IPS DF 19.7 (cell line): ENCODE measurements around the gene SLC25A21.
"Not testable (repeated sequence)": the region's sequence is repeated elsewhere in the genome, so short reads cannot be mapped to it uniquely, and the experiment has no call there.

Source experiments
- DNase-seq: peaks from one replicate; pipeline ENCODE4 v3.0.0-alpha.2; 2013; ENCODE audit warnings: low read depth, low spot score

Gene SLC25A21

DNA sequence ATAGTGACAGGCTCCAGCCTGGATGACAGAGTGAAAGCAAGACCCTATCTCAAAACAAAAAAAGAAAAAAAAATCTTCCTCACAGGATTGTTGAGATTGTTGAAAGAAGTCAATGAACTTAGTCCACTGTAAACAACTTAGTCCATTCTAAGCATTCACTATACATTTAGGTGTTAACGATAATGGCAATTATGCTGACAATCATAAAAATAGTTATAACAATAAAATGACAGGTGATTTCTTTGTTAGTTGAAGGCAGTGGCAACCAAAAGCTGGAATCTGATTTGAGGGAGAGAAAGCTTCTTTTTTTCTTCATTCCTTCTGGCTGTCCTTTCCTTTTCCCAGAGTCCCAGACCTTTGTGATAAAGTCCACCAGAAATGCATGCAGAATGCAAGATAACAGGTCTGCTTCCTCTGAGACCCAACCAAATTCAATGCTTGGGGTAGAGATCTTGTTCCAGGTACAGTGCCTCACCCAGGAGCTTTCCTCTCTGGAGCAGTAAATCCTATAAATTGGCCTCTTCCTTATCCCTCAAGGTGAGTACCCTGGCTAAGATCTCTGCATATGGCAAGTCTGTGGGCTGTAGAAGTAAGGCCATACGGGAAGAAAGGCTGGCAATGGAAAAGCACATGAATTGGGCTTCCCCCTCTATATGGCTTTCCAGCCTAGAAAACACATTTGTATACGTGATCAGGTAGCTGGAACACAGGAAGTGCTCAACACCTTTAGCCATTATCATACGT lies 458.3 kb downstream of the SLC25A21 start:
- DNase-seq: no peak

DNA sequence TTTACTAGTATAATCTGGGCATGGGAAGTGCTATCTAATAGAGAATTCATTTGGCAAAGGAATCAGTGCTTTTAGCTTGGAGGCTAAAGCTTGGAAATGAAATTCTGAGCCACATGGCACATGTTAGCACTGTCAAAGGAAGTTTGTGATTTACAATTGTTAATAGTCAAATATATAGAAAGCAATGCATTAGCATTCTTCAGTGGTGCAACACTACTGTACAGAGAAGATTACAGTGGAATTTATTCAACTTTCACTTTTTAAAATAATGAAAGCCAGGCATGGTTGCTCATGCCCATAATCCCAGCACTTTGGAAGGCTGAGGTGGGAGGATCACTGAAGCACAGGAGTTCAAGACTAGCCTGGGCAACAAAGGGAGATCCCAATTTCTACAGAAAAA lies 464.8 kb downstream of the SLC25A21 start:
- DNase-seq: no peak

DNA sequence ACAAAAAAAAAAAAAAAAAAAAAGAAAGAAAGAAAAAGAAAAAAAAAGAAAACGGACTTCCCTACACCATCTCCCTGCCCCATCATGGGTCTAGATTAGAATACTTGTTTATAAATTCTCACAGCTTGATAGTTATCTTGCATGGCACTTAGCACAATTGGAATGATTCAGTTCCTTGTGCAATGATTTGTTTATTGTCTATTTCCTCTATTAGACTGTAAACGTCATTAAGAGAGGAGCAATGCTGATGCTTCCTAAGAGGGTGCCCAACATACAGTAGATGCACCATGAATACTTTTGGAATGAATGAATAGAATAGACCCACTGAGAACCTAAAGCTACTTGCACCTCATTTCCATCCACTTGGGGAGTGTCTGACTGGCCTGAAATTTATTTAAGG lies 469.9 kb downstream of the SLC25A21 start:
- DNase-seq: no peak

DNA sequence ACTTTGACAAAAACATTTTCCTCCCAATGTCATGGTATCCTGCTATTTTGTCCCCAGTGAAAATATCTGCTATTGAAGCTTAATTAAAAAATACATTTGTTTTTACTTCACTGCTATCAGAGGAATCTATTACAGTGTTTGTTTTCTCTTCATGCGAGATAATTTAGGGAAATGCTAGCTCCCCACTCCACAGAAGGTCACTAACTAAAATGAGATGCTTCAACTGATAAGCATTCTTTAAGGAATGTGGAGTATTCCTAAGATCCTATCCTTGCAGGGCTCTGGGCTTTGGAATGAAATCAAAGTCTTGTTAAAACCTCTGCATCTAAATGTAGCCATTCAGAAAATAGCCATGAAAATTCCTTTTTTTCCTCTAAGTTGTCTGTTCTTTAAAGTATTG lies 471.3 kb downstream of the SLC25A21 start:
- DNase-seq: no peak

DNA sequence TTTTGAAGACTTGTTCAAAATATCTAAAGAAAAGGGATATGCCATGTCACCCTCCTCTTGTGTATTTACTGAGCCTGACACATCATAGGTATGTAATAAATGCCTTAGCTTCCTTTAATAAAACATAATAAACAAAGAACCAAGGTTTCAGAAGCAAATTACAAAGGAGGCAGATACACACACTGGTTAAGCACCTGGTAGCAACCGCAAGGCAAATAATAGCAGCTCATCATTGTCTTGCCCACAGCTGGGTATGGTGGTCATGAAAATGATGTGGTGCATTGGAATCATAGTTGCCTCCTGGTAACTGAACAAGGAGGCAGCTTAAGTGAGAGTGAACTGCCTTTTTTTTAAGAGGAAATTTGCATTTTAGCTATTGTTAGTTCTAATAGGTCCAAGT lies 471.8 kb downstream of the SLC25A21 start:
- DNase-seq: no peak

DNA sequence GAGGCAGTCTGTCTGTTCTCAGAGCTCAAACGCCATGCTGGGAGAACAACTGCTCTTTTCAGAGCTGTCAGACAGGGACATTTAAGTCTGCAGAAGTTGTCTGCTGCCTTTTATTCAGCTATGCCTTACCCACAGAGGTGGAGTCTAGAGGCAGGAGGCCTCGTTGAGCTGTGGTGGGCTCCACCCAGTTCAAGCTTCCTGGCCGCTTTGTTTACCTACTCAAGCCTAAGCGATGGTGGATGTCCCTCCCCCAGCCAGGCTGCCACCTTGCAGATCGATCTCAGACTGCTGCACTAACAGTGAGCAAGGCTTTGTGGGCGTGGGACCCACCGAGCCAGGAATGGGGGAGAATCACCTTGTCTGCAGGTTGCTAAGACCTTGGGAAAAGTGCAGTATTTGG lies 473.0 kb downstream of the SLC25A21 start:
- not testable (repeated sequence) for DNase-seq

DNA sequence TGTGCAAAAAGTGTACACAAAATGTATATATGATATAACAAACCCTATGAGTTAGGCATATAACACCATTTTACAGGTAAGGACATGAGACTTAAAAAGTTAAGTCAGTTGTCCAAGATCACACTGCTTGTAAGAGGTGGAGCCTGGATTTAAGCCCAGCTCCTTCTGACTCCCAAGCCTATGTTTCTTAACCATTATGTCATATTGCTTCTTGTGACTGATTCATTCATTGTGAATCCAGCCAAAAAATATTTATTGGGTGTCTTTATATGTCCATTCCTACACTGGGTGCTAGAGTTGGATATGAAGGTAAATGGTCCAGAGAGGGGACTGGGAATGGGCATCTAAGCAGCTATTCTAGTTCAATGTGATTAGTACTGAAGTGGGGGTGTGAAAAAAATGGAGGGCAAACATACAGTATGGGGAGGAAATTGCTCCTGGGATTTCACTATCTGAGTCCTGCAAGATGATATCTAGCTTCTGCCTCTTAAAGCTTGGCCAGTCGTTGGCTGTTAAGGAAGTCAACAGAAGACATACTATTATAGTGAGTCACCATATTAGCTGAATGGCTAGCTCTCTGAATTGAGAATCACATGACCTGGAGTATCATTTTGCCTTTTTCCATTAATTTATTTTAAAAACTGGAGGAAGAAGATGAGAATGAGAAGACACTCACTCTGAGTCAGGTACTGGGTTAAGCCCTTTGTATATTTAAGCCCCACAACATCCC lies 481.9 kb downstream of the SLC25A21 start:
- DNase-seq: no peak

DNA sequence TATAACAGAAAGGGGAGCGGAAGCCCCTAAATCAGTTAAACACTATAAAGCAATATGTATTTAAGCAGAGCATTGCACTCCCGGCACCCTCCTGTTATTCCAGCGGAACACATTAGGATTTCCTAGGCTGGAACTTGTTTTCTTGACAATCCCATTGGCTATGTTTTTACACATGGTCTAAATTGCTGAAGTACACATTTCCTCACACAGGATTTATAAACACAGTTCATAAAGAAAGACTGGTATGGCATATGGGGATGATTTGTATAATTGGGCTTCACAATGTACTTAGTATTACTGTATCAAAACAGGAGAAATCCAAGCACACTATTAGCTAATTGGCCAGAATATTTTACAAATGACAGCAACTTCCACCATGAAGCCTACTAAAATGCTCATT lies 487.5 kb downstream of the SLC25A21 start:
- DNase-seq: no peak

DNA sequence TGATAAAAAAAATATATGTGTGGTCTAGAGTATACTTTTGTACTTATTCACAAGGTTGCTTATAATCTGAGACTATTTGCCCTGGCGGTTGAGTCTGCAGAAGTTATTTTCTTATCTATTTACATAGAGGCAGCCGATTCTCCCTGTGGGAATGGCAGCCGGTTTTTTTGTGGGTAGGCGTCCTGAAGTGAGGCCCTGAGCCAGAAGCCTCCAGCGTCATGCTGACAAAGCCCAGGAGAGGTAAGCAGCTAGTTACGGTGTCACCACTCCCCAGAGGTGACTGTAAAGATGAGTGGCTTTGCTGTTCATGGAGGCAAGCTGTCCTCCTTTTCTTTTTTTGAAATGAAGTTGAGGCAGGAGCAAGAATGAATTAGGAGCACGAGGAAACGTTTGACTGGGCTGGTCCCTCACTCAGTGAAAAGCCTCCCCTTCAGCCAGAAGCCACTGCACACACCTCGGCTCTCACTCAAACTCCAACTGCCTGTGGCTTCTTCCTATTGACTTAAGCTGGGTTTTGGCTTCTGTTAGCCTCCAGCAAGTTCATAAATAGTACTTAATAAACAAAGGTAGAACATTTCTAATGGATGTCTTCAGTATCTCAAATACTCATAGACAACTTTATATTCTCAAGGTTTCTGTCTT lies 489.2 kb downstream of the SLC25A21 start:
- no peak for DNase-seq

DNA sequence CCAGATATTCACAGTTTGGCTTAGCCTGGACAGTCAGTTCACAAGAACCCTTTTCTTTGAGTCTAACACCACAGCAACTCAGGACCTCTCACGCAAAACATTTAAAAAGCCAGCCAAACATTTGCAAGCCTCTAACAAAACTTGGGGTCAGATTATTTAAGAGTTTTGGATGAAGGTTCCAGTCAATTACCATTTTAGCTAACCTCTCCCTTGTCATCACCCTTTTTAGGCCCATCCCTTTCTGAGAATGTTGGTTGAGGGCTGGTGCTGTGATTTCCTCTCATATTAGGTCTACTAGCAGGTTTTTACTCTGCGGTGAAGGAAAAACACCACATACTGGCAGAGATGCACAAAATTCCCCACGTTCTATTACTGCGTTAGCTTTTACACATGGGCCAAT lies 490.1 kb downstream of the SLC25A21 start:
- DNase-seq: no peak

DNA sequence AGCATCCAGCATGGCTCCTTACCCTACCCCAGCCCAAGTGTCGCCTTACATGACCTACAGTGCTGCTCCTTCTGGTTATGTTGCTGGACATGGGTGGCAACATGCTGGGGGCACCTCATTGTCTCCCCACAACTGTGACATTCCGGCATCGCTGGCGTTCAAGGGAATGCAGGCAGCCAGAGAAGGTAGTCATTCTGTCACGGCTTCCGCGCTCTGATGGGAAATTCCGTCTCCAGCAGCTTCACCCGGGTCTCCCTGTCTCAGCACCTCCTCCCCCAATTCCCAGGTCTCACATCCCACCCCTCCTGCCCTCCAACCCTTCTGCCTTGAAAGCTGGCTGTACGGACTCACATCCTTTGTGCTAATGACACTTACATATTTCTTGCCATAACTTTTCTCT lies 496.2 kb downstream of the SLC25A21 start:
- DNase-seq: no peak

DNA sequence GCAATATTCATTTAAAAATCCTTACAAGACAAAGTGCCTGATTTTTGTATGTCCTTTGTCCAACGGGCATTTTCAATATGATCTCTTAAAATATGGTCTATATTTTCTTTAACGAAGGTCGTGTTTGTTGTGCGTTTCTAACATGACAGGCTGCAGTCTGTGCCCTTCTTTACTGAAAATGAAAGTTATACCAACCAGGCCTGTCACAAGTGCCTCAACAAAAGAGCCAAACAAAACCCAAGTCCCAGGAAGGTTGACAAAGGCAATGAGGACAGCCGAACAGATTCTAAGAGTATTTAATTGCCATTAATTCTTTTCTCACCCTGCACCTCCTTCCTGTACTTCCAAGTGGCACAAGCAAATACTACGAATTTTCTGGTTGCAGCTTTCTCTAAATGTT lies 496.8 kb downstream of the SLC25A21 start:
- no peak for DNase-seq

DNA sequence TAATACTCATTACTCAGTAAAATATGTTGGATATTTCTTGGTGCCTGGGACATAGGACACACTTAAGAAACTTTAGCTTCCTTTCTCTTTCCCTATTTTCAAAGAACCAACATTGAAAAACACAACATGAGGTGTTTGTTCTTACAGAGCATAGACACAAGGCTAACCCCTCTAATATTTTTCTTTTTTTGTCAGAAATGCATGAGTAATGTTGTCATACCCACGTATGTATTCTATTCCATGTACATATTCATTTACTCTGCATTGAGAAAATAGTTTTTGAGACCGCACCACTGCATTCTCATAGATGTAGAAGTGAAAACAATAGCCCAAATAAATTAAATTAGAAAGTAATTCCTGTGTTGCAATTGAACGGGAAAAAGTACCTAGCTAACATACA lies 497.7 kb downstream of the SLC25A21 start:
- no peak for DNase-seq

DNA sequence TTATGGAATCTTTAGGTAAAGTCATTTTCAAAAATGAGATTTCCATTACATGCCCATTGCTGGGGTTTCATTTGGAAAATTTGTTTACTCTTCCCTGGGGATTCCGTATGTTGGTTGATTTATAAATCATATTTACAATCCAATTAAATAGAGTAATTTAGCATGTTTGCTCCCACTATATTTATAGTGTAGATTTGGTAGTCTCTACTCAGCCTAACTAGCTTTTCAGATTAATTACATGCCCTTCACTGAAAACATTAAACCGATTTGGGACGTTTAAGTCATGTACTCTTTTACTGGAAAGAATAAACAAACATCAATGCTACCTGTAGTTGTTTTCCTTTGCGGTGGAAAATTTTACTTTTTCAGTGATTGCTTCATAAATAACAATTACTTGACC lies 500.3 kb downstream of the SLC25A21 start:
- no peak for DNase-seq

DNA sequence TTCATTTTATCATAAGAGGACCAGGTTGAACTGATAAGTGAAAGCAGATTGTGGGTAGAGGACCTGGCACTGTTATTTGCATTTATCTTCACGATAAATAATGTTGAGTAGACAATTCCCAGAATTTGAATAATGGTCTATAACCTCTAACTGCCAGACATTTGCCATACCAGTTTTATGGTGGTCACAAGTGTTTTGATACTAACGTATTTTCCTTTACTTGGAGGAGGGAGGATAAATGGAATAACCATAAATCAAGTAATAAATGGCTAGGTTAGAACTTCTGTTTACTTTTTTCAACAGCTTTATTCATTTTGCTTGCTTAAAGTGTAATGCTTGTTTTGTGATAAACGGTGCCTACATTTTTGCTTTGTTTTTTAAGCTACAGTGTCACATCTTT lies 501.3 kb downstream of the SLC25A21 start:
- no peak for DNase-seq

DNA sequence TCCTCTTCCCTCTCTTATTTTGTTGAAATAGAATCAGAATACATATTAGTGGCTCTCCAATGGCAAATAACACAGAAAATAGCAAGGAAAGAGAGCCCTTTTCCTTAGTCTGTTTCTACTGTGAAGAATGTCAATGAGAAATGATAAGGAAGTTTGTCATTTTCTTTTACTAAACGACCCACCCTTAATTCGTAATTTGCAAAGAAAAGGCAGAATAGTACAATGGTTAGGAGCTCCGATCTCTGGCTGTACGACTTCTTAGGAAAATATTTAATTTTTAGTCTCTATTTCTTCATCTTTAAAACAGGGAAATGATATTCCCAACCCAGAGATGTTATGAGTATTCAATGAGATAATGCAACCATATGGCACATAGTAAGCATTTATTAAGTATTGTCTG lies 504.7 kb downstream of the SLC25A21 start:
- no peak for DNase-seq

DNA sequence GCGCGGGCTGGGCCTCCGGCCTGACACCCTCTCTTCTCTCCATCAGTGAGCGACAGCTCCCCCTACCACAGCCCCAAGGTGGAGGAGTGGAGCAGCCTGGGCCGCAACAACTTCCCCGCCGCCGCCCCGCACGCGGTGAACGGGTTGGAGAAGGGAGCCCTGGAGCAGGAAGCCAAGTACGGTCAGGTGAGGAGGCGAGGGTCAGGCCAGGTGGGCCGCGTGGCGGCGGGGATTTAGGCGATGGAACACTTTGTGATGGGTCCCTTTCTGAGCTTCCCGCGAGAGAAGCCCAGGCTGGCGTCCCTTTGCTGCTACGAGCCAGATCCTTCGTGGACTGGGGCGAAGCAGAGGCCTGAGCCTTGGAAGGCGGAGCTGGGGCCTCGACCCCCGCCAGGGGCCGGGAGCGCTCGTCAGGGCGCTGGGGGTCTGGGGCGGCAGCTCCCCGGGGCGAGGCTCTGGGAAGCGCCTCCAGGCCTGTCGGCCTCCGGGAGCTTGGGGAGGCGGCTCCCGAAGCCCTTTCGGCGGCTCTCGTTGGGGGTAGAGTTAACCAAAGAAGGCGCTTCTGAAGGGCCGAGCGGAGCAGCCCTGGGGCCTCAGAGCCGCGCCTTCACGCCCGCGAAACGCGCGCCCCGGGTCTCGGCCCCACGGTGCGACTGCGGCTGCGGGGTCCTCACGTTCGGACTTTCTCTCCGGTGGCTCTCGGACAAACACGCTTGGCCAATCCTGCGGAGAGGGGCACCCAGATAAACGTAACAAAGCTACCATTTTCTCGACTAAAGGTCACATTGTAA lies 505.8 kb downstream of the SLC25A21 start:
- DNase-seq: no peak

DNA sequence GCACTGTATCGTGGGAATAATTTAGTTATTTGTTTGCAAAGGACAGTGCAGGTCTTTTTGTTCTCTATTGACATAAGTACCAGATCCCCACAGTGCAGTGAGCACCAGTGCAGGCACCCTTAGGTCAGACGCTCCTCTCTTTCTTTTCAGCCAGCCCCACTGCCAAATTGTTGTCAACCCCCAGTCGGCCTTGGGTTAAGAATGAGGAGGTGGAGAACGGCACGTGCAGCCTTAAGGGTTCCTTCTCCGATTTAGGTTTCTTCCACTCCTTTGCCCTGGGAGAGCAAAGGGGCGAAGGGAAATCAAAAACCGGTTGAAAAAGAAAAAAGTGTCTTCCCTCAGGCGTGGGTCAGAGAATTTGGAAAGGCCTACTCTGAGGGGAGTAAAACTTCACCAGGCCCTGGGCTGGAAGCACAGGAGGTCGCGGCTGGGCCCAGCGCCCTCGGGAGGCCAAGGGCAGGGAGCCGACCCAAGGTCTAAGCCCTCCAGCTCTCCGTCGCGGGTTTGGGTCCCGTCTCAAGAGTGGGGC lies 506.5 kb downstream of the SLC25A21 start:
- DNase-seq: no peak

DNA sequence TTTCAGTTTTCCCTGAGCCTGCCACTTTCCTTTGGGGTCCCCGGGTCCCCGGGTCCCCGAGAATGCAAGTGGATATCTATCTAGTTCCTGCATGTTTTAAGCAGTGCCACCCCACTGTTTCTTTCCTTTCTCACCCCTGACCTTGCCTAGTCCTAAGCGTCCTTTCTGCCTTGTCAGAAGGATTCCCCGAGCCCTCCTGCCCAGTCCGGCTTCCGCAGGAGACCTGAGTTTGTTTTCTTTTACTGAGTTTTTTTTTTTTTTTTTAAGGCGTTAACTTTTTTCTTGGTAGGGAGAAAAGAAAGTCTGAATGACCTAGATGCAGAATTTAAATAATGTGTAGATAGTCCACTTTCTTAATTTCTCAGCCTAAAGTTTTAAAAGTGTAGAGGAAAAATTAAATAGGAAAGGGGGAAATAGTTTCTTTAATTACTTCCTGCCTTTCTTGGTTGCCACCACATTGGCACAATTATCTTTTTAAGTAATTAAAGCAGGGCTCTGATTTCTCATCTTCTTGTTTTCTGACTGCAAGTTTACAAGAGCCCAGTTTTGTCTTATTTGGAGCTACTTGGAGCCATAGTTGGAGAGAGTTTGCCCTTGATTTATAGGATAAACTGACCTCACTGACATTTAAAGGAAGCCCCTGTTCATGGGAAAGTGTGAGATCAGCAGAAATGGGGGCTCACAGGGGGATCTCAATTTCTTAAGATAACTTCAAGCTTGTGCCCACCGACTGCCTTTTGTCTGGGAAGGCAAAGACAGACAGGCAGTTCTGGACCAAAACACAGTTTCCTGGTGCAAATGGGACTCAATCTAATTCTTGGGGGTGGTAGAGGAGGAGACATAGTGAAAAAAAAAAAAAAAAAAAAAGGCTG lies 507.8 kb downstream of the SLC25A21 start:
- no peak for DNase-seq

DNA sequence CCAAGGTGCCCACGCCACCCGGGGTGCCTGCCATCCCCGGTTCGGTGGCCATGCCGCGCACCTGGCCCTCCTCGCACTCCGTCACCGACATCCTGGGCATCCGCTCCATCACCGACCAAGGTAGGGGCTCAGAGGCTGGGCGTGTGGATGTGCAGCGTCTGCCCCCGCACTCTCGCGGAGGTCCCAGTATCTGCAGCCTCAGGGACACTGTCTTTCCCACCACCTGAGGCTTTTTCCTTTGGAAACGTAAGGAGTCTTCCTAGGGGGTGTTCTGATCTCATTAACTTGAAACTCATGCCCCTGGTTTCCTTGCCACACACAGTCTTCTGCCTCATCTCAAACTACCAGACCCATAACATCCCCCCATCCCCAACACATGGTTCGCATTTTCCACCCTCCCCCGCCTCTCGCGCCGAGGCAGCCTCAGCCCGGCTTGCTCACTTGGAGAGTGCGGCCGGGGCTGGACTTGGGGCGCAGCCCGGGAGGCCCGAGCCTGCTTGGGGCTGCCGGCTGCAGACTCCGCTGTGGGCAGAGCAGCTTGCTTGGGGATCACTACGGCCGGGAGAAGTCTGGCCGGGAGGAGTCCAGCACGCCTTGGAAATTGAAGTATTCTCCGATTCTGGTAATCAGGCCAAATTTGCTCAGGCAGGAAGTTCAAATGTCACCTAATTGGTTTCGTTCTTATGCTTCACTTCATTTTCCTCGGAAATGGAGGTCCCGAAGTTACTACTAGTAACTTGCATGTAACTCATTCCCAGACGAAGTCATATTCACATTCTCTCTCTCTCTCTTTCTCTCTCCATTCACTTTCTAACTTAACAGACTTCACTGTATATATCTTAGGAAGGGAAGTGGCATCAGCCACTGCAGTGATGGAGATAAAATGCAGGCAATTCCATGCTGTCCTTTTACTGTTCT lies 508.7 kb downstream of the SLC25A21 start:
- DNase-seq: no peak
